ENCODE results near the gene HYDIN.

DNA sequence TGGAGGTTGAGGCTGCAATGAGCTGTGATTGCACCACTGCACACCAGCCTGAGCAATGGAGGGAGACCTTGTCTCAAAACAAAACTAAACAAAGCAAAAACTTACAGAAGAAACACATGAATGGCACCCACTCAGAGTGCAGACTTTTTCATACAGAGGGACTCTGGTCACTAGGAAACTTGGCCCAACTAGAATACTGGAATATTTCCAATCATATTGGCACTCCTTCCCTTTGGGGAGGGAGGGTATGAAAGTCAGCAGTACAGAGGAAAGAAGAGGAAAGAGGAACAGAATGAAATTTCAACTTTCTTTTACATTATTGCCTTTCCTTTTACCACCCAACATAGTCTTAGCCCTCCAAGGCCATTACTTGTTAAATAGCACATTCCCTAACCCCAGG is 30.5 kb upstream of the HYDIN start:
- TF ChIP-seq, protein P1, sequence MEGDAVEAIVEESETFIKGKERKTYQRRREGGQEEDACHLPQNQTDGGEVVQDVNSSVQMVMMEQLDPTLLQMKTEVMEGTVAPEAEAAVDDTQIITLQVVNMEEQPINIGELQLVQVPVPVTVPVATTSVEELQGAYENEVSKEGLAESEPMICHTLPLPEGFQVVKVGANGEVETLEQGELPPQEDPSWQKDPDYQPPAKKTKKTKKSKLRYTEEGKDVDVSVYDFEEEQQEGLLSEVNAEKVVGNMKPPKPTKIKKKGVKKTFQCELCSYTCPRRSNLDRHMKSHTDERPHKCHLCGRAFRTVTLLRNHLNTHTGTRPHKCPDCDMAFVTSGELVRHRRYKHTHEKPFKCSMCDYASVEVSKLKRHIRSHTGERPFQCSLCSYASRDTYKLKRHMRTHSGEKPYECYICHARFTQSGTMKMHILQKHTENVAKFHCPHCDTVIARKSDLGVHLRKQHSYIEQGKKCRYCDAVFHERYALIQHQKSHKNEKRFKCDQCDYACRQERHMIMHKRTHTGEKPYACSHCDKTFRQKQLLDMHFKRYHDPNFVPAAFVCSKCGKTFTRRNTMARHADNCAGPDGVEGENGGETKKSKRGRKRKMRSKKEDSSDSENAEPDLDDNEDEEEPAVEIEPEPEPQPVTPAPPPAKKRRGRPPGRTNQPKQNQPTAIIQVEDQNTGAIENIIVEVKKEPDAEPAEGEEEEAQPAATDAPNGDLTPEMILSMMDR (conservative IDR thresholded peaks at IDR 0.05), result no peak
- no peak for TF ChIP-seq ZFX (IDR thresholded peaks at IDR 0.05)
